Gastroesophageal sphincter (tissue), 3 donors: ENCODE measurements around the gene ADPRH.

Experiments
- CTCF ChIP-seq, 4 experiments: fragments of 200-600 bp in 2 of 4; fragments of 450-650 bp in 2 of 4; sonication (generic) in 1 of 4; IDR thresholded peaks; one replicate each; pipeline ENCODE4 v1.5.1; 2017 to 2019; ENCODE audit warnings: antibody characterized with exemption in 4 of 4, mild to moderate bottlenecking in 2 of 4, moderate library complexity in 2 of 4
- POLR2A ChIP-seq, 2 donors: fragments of 450-650 bp; IDR thresholded peaks; one replicate each; pipeline ENCODE4 v1.6.1; 2017; ENCODE audit warnings: antibody characterized with exemption in 2 of 2, mild to moderate bottlenecking in 2 of 2, moderate library complexity in 1 of 2

GRCh38 chr3:119547227-119547626 lies 32.1 kb upstream of the ADPRH start:
- TF ChIP-seq CTCF (IDR thresholded peaks at IDR 0.05) = no peak
- TF ChIP-seq POLR2A (IDR thresholded peaks at IDR 0.05) = no peak
